Caki2 (cell line): ENCODE measurements around the gene ABCA10. TPM values are rescaled to one million over a fixed set of nuclear protein-coding genes. Genes with fewer than 3 reads are reported as not detected.
"Not testable (repeated sequence)": the region's sequence is repeated elsewhere in the genome, so short reads cannot be mapped to it uniquely, and the experiment has no call there.

Source experiments
- DNase-seq: peaks from one replicate; pipeline ENCODE4 v3.0.0-alpha.2; 2015; ENCODE audit warnings: low read depth
- in situ Hi-C: cut with HindIII; loops from 2 replicates; pipeline ENCODE4 v1.10.0; 2016; ENCODE audit warnings: low sequenced_read_pairs, low pct_unique_long_range_greater_than_20kb, mixed read lengths
- total RNA-seq: library from RNA; depleted of rRNA; stranded (reverse); fragments of >200 nt; shearing (Covaris generic); gene quantifications from 2 replicates; pipeline ENCODE4 v1.2.3, GENCODE V29; 2014; ENCODE audit warnings: low replicate concordance

ABCA10 gene
- total RNA-seq, 1 experiment from 2014 or later = 0.07 TPM

- in situ Hi-C loops = no loop called here
- DNase-seq = peak; percentile 8
Observed at GRCh38 chr17:69179227-69179952, 49.2 kb downstream of the ABCA10 start.

- in situ Hi-C loops = no loop called here
Observed at GRCh38 chr17:69176457-69176795, 52.2 kb downstream of the ABCA10 start.

GRCh38 chr17:69175625-69176456 lies 52.8 kb downstream of the ABCA10 start:
- DNase-seq = peak; percentile 66
- in situ Hi-C loops = no loop called here

More at GRCh38 chr17:69176457-69176795, 52.2 kb downstream of the ABCA10 start:
- DNase-seq = no peak

GRCh38 chr17:69175262-69175624 lies 53.4 kb downstream of the ABCA10 start:
- in situ Hi-C loops = no loop called here
- DNase-seq = no peak

GRCh38 chr17:69173118-69173517 lies 55.5 kb downstream of the ABCA10 start:
- no peak for DNase-seq
- in situ Hi-C loops = no loop called here

- DNase-seq = no peak
- in situ Hi-C loops = no loop called here
Observed at GRCh38 chr17:69170377-69170776, 58.2 kb downstream of the ABCA10 start.

GRCh38 chr17:69168642-69169041 lies 60.0 kb downstream of the ABCA10 start:
- DNase-seq, in situ Hi-C loops: not testable (repeated sequence)

- in situ Hi-C loops = no loop called here
- DNase-seq = no peak
Observed at GRCh38 chr17:69166957-69167356, 61.7 kb downstream of the ABCA10 start.

- no peak for DNase-seq
- in situ Hi-C loops = no loop called here
Observed at GRCh38 chr17:69164206-69164605, 64.4 kb downstream of the ABCA10 start.

GRCh38 chr17:69159418-69159817 lies 69.2 kb downstream of the ABCA10 start:
- DNase-seq = no peak
- in situ Hi-C loops = no loop called here

GRCh38 chr17:69154267-69154666 lies 74.4 kb downstream of the ABCA10 start:
- in situ Hi-C loops = no loop called here

GRCh38 chr17:69150333-69150732 lies 78.3 kb downstream of the ABCA10 start:
- no peak for DNase-seq
- in situ Hi-C loops = no loop called here

More at GRCh38 chr17:69154267-69154666, 74.4 kb downstream of the ABCA10 start:
- no peak for DNase-seq

GRCh38 chr17:69147460-69147859 lies 81.2 kb downstream of the ABCA10 start:
- DNase-seq = no peak
- in situ Hi-C loops = no loop called here

GRCh38 chr17:69144331-69145255 lies 84.0 kb downstream of the ABCA10 start:
- in situ Hi-C loops = no loop called here
- no peak for DNase-seq

- in situ Hi-C loops = no loop called here
- no peak for DNase-seq
Observed at GRCh38 chr17:69143683-69144231, 84.9 kb downstream of the ABCA10 start.

- DNase-seq = no peak
- in situ Hi-C loops = no loop called here
Observed at GRCh38 chr17:69143151-69143550, 85.5 kb downstream of the ABCA10 start.

- DNase-seq = no peak
- in situ Hi-C loops = no loop called here
Observed at GRCh38 chr17:69142175-69142802, 86.3 kb downstream of the ABCA10 start.
